GM12878 (cell line): Measurements from ENCODE around the gene MMP24. TPM values are rescaled to one million over a fixed set of nuclear protein-coding genes. Genes with fewer than 3 reads are reported as not detected.

Experiments
- ATAC-seq: fragments of 200-7000 bp; cut with Tn5 transposase; 3 replicates; pipeline ENCODE4 v1.9.1; 2020; ENCODE audit warnings: mild to moderate bottlenecking, moderate library complexity
- BruUV-seq: library from RNA; stranded (reverse); fragments of 400-500 nt; replicated peaks from 2 replicates; lab custom pipeline; 2021; lab: Mats Ljungman, UMichigan
- CTCF ChIA-PET: fragments of 300-600 bp; sonication (Branson Sonifier 250); formaldehyde crosslinking; extraction: SDS; loops from one replicate; lab custom pipeline; 2021; ENCODE audit warnings: inconsistent platforms; lab: Yijun Ruan, JAX
- POLR2A ChIA-PET: fragments of 350-600 bp; formaldehyde crosslinking; extraction: SDS; loops from one replicate; lab custom pipeline; 2021; ENCODE audit warnings: inconsistent platforms; lab: Charles Lee
- RAD21 ChIA-PET: fragments of 300-600 bp; sonication (Branson Sonifier 250); formaldehyde crosslinking; loops from one replicate; lab custom pipeline; 2023; ENCODE audit warnings: antibody characterized with exemption; ENCODE audit not compliant: unreplicated experiment; lab: Charles Lee
- SMC1A ChIA-PET: fragments of 300-600 bp; sonication (Branson Sonifier 250); formaldehyde crosslinking; loops from one replicate; lab custom pipeline; 2023; ENCODE audit not compliant: unreplicated experiment, uncharacterized antibody; lab: Charles Lee
- DNase-seq: peaks from one replicate; pipeline ENCODE4 v3.0.0-alpha.2; 2011; ENCODE audit warnings: low read depth, low spot score
- FAIRE-seq: peaks from 3 replicates; lab custom pipeline; 2011; peaks lifted over from hg19 to GRCh38; lab: Jason Lieb, UNC
- H2AFZ ChIP-seq: 2 replicates; pipeline ENCODE4 v1.6.0; 2011; ENCODE audit warnings: low read depth, low read length, control low read depth; ENCODE audit not compliant: control insufficient read depth
- H3K27ac ChIP-seq: 2 replicates; pipeline ENCODE4 v1.5.1; 2011; ENCODE audit warnings: control low read depth; ENCODE audit not compliant: control insufficient read depth, insufficient read depth
- H3K27me3 ChIP-seq, 2 experiments: replicated peaks in 1 of 2; 2 replicates each; pipeline versions ENCODE4 v1.6.0 to v1.6.1; 2011; ENCODE audit warnings: low read length in 1 of 2; ENCODE audit not compliant: control insufficient read depth in 2 of 2, insufficient read depth in 2 of 2
- H3K36me3 ChIP-seq, 2 experiments: 2 replicates each; pipeline ENCODE4 v1.5.1; 2011; ENCODE audit warnings: low read length in 1 of 2; ENCODE audit not compliant: control insufficient read depth in 2 of 2, insufficient read depth in 2 of 2
- H3K4me1 ChIP-seq: 2 replicates; pipeline ENCODE4 v1.6.1; 2011; ENCODE audit warnings: mild to moderate bottlenecking, low read length, moderate library complexity, mixed read lengths; ENCODE audit not compliant: control insufficient read depth, insufficient read depth
- H3K4me2 ChIP-seq: 2 replicates; pipeline ENCODE4 v1.6.0; 2011; ENCODE audit warnings: control low read depth; ENCODE audit not compliant: control insufficient read depth, insufficient read depth
- H3K4me3 ChIP-seq: fragments of 200-600 bp; sonication (generic); 2 replicates; pipeline ENCODE4 v1.5.1; 2016
- H3K79me2 ChIP-seq: 2 replicates; pipeline ENCODE4 v1.6.0; 2011; ENCODE audit warnings: low read length; ENCODE audit not compliant: control insufficient read depth, insufficient read depth
- H3K9ac ChIP-seq: 2 replicates; pipeline ENCODE4 v1.8.0; 2011; ENCODE audit warnings: low read length, control low read depth, mixed read lengths; ENCODE audit not compliant: control insufficient read depth, insufficient read depth
- H3K9me3 ChIP-seq: replicated peaks from 3 replicates; pipeline ENCODE4 v1.5.1; 2011; ENCODE audit warnings: mild to moderate bottlenecking, low read length; ENCODE audit not compliant: control insufficient read depth, insufficient read depth
- H4K20me1 ChIP-seq: 2 replicates; pipeline ENCODE4 v1.6.0; 2011; ENCODE audit not compliant: control insufficient read depth, insufficient read depth
- ATF3 ChIP-seq: IDR thresholded peaks from 2 replicates; pipeline ENCODE4 v1.6.1; 2011; ENCODE audit warnings: low read depth, mild to moderate bottlenecking, low read length, moderate library complexity, borderline replicate concordance; ENCODE audit errors: extremely low read depth
- CBX5 ChIP-seq: sonication (generic); IDR thresholded peaks from 2 replicates; pipeline ENCODE4 v1.6.1; 2016; ENCODE audit warnings: low read depth, moderate library complexity, mild to moderate bottlenecking, inconsistent platforms
- EP300 ChIP-seq, 2 experiments: fragments of 150-350 bp in 1 of 2; IDR thresholded peaks; 2 replicates each; pipeline ENCODE4 v1.6.1; 2011 to 2012; ENCODE audit warnings: low read depth in 2 of 2, low read length in 2 of 2, borderline replicate concordance in 1 of 2, improper control_type of control experiment in 1 of 2, inconsistent platforms in 1 of 2; ENCODE audit not compliant: control insufficient read depth in 1 of 2
- FOS ChIP-seq: IDR thresholded peaks from 3 replicates; pipeline ENCODE4 v1.6.1; 2011; ENCODE audit warnings: borderline replicate concordance; ENCODE audit not compliant: insufficient read length; ENCODE audit errors: extremely low read depth
- HDGF ChIP-seq: fragments of 450-650 bp; IDR thresholded peaks from 2 replicates; pipeline ENCODE4 v1.6.1; 2016; ENCODE audit warnings: antibody characterized with exemption
- MXI1 ChIP-seq: fragments of 150-350 bp; IDR thresholded peaks from 2 replicates; pipeline ENCODE4 v1.6.1; 2011; ENCODE audit warnings: low read depth, mild to moderate bottlenecking, inconsistent platforms, low read length, improper control_type of control experiment
- NR2F1 ChIP-seq: fragments of 450-650 bp; conservative IDR thresholded peaks from 2 replicates; pipeline ENCODE4 v1.6.1; 2017; ENCODE audit warnings: mild to moderate bottlenecking
- RCOR1 ChIP-seq: conservative IDR thresholded peaks from 2 replicates; pipeline ENCODE4 v1.6.1; 2012; ENCODE audit warnings: low read depth, low read length, improper control_type of control experiment
- RUNX3 ChIP-seq: IDR thresholded peaks from 2 replicates; pipeline ENCODE4 v1.6.1; 2012; ENCODE audit warnings: low read length, inconsistent platforms
- SIX5 ChIP-seq: IDR thresholded peaks from 2 replicates; pipeline ENCODE4 v1.6.1; 2011; ENCODE audit warnings: mild to moderate bottlenecking, low read depth, low read length, moderate library complexity; ENCODE audit not compliant: severe bottlenecking
- SMAD5 ChIP-seq: IDR thresholded peaks from 2 replicates; pipeline ENCODE4 v1.6.1; 2016; ENCODE audit warnings: antibody characterized with exemption, low read depth
- TARDBP ChIP-seq: IDR thresholded peaks from 2 replicates; pipeline ENCODE4 v1.6.1; 2016; ENCODE audit warnings: borderline replicate concordance
- TCF12 ChIP-seq: IDR thresholded peaks from 2 replicates; pipeline ENCODE4 v1.6.1; 2011; ENCODE audit warnings: low read depth, mild to moderate bottlenecking, low read length
- ZBTB33 ChIP-seq: fragments of 450-650 bp; IDR thresholded peaks from 2 replicates; pipeline ENCODE4 v1.6.1; 2017; ENCODE audit warnings: mild to moderate bottlenecking
- ZNF24 ChIP-seq: fragments of 450-650 bp; IDR thresholded peaks from 2 replicates; pipeline ENCODE4 v1.6.1; 2017; ENCODE audit warnings: antibody characterized with exemption, mild to moderate bottlenecking
- in situ Hi-C: fragments of 300-500 bp; cut with MboI; formaldehyde crosslinking; loops from 9 replicates; pipeline ENCODE4 v1.14.3; 2018; ENCODE audit warnings: mixed read lengths
- intact Hi-C: fragments of 100-400 bp; cut with micrococcal nuclease; formaldehyde crosslinking; loops from one replicate; pipeline ENCODE4 v1.14.2; 2022; ENCODE audit not compliant: unreplicated experiment
- polyA plus RNA-seq, 11 experiments: library from polyadenylated mRNA; depleted of rRNA in 4 of 11; unstranded in 6 of 11; stranded (reverse) in 5 of 11; fragments of >200 nt; fragmentation: Nextera tagmentation in 4 of 11; fragmentation: Illumina TruSeq in 1 of 11; extraction: Ambion mirVana in 4 of 11; extraction: Trizol in 1 of 11; gene quantifications; 1 replicate in 1 of 11; 2 replicates in 10 of 11; pipeline versions ENCODE4 v1.2.1 to v1.2.3, GENCODE V29; 2011 to 2016; ENCODE audit warnings: inconsistent platforms in 2 of 11, missing spikeins in 2 of 11, low read depth in 1 of 11
- total RNA-seq, 4 experiments: library from RNA; depleted of rRNA in 3 of 4; stranded (reverse); fragments of >200 nt in 3 of 4; fragmentation: Illumina TruSeq in 1 of 4; extraction: Trizol in 1 of 4; gene quantifications; 2 replicates each; pipeline versions ENCODE4 v1.2.1 to v1.2.3, GENCODE V29; 2013 to 2021
- TF ChIP-seq, protein P1 (sequence below): fragments of 450-650 bp; IDR thresholded peaks from 2 replicates; pipeline ENCODE4 v1.6.1; 2016; ENCODE audit warnings: mild to moderate bottlenecking

Gene MMP24
- total and polyA plus RNA-seq, 10 of the 15 experiments (the other 5 are each of a cell fraction or from before 2014, with no cell fraction given) = 0.01 to 0.11 (median 0.04) TPM; not detected in 5

- POLR2A ChIA-PET = interaction anchor here (0.7 kb wide), 1 partner anchor 14 kb away, joined by 9 read pairs; no protein-coding TSS in a partner anchor
- Histone ChIP-seq H3K4me3 (no peak overlapping the region), H3K27me3 (no peaks in the 10 kb centered on the region), H3K4me1 (no peaks in the 10 kb centered on the region), H3K36me3 (no peaks in the 10 kb centered on the region), H3K79me2 (no peaks in the 10 kb centered on the region), H3K9me3 (peaks cover 6% of the 10 kb centered on the region), H2AFZ (no peak overlapping the region), H3K9ac (no peak overlapping the region), H4K20me1 (no peaks in the 10 kb centered on the region), H3K4me2 (no peak overlapping the region), H3K27ac (no peak overlapping the region)
- DNase-seq (no peak), ATAC-seq (no peak), FAIRE-seq (no peak)
- CTCF ChIA-PET = interaction anchor here (0.7 to 1.6 kb wide), 2 partner anchors 52 to 100 kb away, joined by 3 to 4 read pairs; no protein-coding TSS in a partner anchor
- intact Hi-C loops (no loop called here), in situ Hi-C loops (no loop called here)
- RAD21 ChIA-PET = no interaction called here
- SMC1A ChIA-PET = no interaction called here
- TF ChIP-seq NR2F1 (no peak), SMAD5 (no peak), ZBTB33 (no peak), RUNX3 (no peak), CBX5 (peak; percentile 68; the same call in 1 of the 2 replicates)
- no TSS peak for BruUV-seq
Measured at GRCh38 chr20:35196313-35196712, 30.2 kb upstream of the MMP24 start.

DNA sequence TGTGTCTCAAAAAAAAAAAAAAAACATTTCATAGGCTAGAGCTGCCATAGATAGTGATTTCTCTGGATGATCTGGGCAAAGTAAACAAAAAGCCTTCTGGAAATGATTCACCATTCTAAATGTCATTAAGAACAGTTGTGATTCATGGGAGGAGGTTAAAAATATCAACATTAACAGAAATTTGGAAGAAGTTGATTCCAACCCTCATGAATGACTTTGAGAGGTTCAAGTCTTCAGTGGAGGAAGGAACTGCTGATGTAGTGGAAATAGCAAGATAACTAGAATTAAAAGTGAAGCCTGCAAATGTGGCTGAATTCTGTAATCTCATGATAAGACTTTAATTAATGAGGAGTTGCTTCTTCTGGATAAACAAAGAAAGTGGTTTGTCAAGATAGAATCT is 26.8 kb upstream of the MMP24 start:
- in situ Hi-C loops (no loop called here), intact Hi-C loops (no loop called here)
- ChIA-PET SMC1A (no interaction called here), POLR2A (no interaction called here), CTCF (no interaction called here), RAD21 (no interaction called here)
- TF ChIP-seq TCF12 (no peak), TARDBP (no peak), FOS (no peak), SIX5 (no peak), RCOR1 (no peak), HDGF (no peak), ZNF24 (no peak), MXI1 (no peak), ATF3 (no peak), EP300 (IDR thresholded peaks at IDR 0.05; ENCODE audit: borderline replicate concordance in 1 of 2, control insufficient read depth in 1 of 2, low read depth in 2 of 2, low read length in 2 of 2) (no peak)
- TF ChIP-seq, protein P1, sequence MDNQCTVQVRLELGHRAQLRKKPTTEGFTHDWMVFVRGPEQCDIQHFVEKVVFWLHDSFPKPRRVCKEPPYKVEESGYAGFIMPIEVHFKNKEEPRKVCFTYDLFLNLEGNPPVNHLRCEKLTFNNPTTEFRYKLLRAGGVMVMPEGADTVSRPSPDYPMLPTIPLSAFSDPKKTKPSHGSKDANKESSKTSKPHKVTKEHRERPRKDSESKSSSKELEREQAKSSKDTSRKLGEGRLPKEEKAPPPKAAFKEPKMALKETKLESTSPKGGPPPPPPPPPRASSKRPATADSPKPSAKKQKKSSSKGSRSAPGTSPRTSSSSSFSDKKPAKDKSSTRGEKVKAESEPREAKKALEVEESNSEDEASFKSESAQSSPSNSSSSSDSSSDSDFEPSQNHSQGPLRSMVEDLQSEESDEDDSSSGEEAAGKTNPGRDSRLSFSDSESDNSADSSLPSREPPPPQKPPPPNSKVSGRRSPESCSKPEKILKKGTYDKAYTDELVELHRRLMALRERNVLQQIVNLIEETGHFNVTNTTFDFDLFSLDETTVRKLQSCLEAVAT = no peak
- H3K27ac ChIP-seq = no peak overlapping the region
- no peak for DNase-seq
- no peak overlapping the region for H3K4me3 ChIP-seq
- no peak for ATAC-seq
- H3K9ac ChIP-seq = no peak overlapping the region
- no TSS peak for BruUV-seq
- no peaks in the 10 kb centered on the region for H3K36me3 ChIP-seq
- no peak overlapping the region for H3K4me2 ChIP-seq
- no peak for FAIRE-seq
- H2AFZ ChIP-seq = no peak overlapping the region
- no peaks in the 10 kb centered on the region for H3K27me3 ChIP-seq
- H3K4me1 ChIP-seq = no peaks in the 10 kb centered on the region
- peaks cover 6% of the 10 kb centered on the region for H3K9me3 ChIP-seq
- no peaks in the 10 kb centered on the region for H3K79me2 ChIP-seq
- no peaks in the 10 kb centered on the region for H4K20me1 ChIP-seq
